K562 (cell line): Measurements from ENCODE around the gene DBT.

Experiments used
- DIDO1 ChIP-seq: fragments of 450-650 bp; IDR thresholded peaks from 2 replicates; pipeline ENCODE4 v1.6.1; 2016; ENCODE audit warnings: low read depth, missing biosample characterization, missing genetic modification characterization
- ESRRB ChIP-seq: fragments of 250-450 bp; sonication (Bioruptor Pico); IDR thresholded peaks from 2 replicates; pipeline ENCODE4 v1.5.0; 2020; ENCODE audit warnings: mild to moderate bottlenecking, moderate library complexity, borderline replicate concordance
- ILK ChIP-seq: fragments of 450-650 bp; IDR thresholded peaks from 2 replicates; pipeline ENCODE4 v1.6.1; 2016; ENCODE audit warnings: missing genetic modification characterization, low read depth, mild to moderate bottlenecking, missing compliant biosample characterization, moderate library complexity, borderline replicate concordance
- POLR2A ChIP-seq: fragments of 450-650 bp; conservative IDR thresholded peaks from 2 replicates; pipeline ENCODE4 v1.6.1; 2016
- SREBF1 ChIP-seq: fragments of 150-350 bp; IDR thresholded peaks from 2 replicates; pipeline ENCODE4 v1.6.1; 2014; ENCODE audit warnings: antibody characterized with exemption, low read depth, low read length, borderline replicate concordance
- ZNF3 ChIP-seq: fragments of 250-450 bp; sonication (Bioruptor Pico); IDR thresholded peaks from 2 replicates; pipeline ENCODE4 v1.5.0; 2021; ENCODE audit warnings: mild to moderate bottlenecking, moderate library complexity
- ZNF408 ChIP-seq: fragments of 250-450 bp; sonication (Bioruptor Pico); IDR thresholded peaks from 2 replicates; pipeline ENCODE4 v1.4.0; 2020; ENCODE audit warnings: low read depth, mild to moderate bottlenecking, moderate library complexity
- TF ChIP-seq, protein P1 (sequence below), 3 experiments: IDR thresholded peaks in 2 of 3; conservative IDR thresholded peaks in 1 of 3; 2 replicates each; pipeline ENCODE4 v1.5.1; 2011 to 2012; ENCODE audit warnings: low read length in 3 of 3, mild to moderate bottlenecking in 3 of 3, control low read depth in 2 of 3, improper control_type of control experiment in 1 of 3, inconsistent platforms in 1 of 3, low read depth in 1 of 3, mixed read lengths in 1 of 3, moderate library complexity in 1 of 3; ENCODE audit not compliant: insufficient read depth in 2 of 3

DNA sequence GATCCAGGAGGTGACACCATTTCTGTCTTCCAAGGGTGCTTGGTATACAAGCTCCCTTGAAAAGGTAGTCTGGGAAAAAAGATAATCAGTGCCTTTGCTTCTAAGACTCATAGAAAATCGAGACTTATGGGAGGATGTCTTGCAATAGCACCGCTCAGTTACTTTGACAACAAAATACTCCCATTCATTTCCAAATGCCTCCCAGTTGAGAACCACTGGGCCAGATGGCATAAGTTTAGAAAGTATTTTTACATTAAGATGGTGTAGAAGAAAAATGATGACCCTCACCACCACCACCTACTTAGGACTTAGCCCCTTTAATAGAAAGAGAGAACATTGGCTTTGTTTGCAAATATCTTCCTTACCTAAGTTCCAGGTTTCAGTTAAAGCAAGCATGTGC lies 112.0 kb downstream of the DBT start:
- TF ChIP-seq ILK (no peak), ZNF3 (CRISPR knock-in tag) (no peak), POLR2A (no peak), SREBF1 (no peak), ESRRB (CRISPR knock-in tag) (no peak), ZNF408 (no peak), DIDO1 (no peak)
- TF ChIP-seq, protein P1, sequence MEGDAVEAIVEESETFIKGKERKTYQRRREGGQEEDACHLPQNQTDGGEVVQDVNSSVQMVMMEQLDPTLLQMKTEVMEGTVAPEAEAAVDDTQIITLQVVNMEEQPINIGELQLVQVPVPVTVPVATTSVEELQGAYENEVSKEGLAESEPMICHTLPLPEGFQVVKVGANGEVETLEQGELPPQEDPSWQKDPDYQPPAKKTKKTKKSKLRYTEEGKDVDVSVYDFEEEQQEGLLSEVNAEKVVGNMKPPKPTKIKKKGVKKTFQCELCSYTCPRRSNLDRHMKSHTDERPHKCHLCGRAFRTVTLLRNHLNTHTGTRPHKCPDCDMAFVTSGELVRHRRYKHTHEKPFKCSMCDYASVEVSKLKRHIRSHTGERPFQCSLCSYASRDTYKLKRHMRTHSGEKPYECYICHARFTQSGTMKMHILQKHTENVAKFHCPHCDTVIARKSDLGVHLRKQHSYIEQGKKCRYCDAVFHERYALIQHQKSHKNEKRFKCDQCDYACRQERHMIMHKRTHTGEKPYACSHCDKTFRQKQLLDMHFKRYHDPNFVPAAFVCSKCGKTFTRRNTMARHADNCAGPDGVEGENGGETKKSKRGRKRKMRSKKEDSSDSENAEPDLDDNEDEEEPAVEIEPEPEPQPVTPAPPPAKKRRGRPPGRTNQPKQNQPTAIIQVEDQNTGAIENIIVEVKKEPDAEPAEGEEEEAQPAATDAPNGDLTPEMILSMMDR (IDR thresholded peaks at IDR 0.05 in 2 of 3, conservative IDR thresholded peaks at IDR 0.05 in 1 of 3; ENCODE audit: insufficient read depth in 2 of 3, low read depth in 1 of 3, low read length in 3 of 3) = no peak
